Renal pelvis (tissue), 4 donors: ENCODE results near the gene HABP4. TPM values are rescaled to one million over a fixed set of nuclear protein-coding genes. Genes with fewer than 3 reads are reported as not detected.
A peak's percentile ranks its signal among the peaks of the same experiment; 100 is the strongest.

ENCODE experiments used
- DNase-seq: peaks from one replicate; pipeline ENCODE4 v3.0.0-alpha.2; 2013
- polyA plus RNA-seq, 3 donors: library from polyadenylated mRNA; unstranded; fragments of 120-200 nt; gene quantifications; one replicate each; pipeline ENCODE4 v1.2.1, GENCODE V29; 2013; ENCODE audit not compliant: insufficient read length in 3 of 3

HABP4 gene
- polyA plus RNA-seq, 3 donors: 20.2 to 22.2 (median 20.2) TPM

GRCh38 chr9:96514800-96515158 is 64.8 kb downstream of the HABP4 start:
- DNase-seq: no peak

- peak; percentile 3 for DNase-seq
These were observed 65.9 kb downstream of the HABP4 start for GRCh38 chr9:96515621-96516470.

GRCh38 chr9:96519095-96519494 is 69.1 kb downstream of the HABP4 start:
- no peak for DNase-seq

GRCh38 chr9:96519787-96520186 is 69.8 kb downstream of the HABP4 start:
- DNase-seq: no peak

DNA sequence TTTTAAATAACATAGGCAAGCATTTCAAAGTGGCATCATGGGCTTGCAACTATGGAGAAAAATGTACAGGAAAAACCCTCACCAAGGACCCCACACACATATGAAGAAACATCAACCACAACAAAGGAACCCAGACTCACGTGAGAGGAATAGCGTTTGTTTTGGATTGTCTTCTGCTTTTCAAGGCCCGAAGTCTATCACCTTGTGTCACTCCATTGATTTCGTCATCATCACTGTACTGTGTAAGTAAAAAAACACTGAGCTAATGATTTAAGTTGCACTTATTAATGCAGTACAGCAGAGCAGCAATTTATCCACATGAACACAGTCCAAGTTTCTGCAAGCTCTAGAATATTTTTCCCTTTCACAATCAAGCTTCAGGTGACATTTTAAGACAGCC is 72.4 kb downstream of the HABP4 start:
- DNase-seq: no peak

- DNase-seq: no peak
These were observed 73.4 kb downstream of the HABP4 start for GRCh38 chr9:96523374-96523773.

DNA sequence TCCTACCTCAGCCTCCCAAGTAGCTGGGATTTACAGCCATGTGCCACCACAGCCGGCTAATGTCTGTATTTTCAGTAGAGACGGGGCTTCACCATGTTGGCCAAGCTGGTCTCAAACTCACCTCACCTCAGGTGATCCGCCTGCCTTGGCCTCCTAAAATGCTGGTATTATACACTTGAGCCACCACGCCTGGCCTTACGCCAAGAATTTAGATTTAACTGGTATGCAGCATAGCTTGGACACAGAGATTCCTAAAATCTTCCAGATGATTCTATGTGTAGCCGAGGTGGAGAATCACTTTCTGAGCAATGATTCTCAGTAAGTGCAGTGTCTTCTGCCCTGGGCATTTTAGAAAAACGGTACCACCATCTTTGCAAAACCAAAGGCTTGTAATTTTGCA is 74.1 kb downstream of the HABP4 start:
- DNase-seq: no peak

DNA sequence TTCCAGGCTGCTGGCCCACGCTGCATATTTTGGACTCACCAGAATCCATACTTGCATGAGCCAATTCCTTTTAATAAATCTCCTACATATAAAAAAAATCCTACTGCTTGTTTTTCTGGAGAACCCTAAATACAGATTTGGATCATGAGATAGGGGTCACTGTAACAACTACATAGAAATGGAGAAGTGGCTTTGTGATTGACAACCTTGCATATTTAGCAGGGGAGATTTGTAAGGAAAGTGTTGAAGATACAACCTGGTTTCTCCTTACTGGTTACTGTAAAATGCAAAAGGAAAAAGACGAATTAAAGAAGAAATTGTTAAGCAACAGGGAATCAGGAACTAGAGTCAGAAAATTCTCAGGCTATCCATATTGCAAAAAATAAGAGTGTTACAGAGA is 74.8 kb downstream of the HABP4 start:
- DNase-seq: no peak

DNA sequence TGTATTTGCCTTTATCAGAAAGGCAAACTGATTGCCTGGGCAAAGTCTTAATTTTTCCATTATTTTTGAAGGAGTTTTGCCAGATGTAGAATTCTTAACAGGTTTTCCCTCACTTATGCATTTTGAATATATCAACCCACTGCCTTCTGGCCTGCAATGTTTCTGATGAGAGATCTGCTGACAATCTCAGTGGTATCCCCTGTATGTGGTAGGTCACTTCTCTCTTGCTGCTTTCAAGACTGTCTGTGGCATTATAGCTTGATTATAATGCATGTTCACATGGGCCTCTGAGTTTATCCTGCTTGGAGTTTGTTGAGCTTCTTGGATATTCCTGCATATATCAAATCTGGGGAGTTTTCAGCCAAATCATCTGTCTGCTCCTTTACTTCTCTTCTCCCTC is 82.2 kb downstream of the HABP4 start:
- DNase-seq: no peak

DNA sequence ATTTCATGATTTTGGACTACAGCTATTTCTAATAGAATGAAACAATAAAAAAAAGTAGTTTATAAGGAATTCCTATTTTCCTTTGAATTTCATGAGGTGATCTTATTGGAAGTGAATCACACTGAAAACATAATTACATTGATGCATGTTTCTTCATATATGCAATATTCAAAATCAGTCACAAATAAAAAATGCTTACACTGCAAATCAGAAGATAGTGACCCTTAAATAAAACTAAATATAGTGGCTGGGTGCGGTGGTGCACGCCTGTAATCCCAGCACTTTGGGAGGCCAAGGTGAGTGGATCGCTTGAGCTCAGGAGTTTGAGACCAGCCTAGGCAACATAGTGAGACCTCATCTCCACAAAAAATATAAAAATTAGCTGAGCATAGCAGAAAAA is 90.1 kb downstream of the HABP4 start:
- DNase-seq: no peak

Other genes with a start within 250 kb of the HABP4 start
- 1 to 10 TPM in 1 of 3 donors, under 1 TPM in 2; 0.31 to 1.5 (median 0.70) TPM for gene HSD17B3, start 148.0 kb upstream of the HABP4 start, polyA plus RNA-seq
- 10 to 100 TPM; 34.3 to 42.8 (median 37.2) TPM for gene SLC35D2, start 66.5 kb upstream of the HABP4 start, polyA plus RNA-seq
- gene ZNF367, start 31.8 kb upstream of the HABP4 start, polyA plus RNA-seq: 1 to 10 TPM; 7.6 to 9.2 (median 8.6) TPM
- gene CDC14B, start 169.7 kb downstream of the HABP4 start, polyA plus RNA-seq: 10 to 100 TPM; 22.7 to 28.7 (median 27.9) TPM
- gene PRXL2C, start 205.1 kb downstream of the HABP4 start, polyA plus RNA-seq: 1 to 10 TPM; 4.2 to 5.8 (median 4.7) TPM